Measurements from ENCODE around the gene CYP2C18.
"Not testable (repeated sequence)": the region's sequence is repeated elsewhere in the genome, so short reads cannot be mapped to it uniquely, and the experiment has no call there.

The CYP2C18 gene

GRCh38 chr10:94683214-94684054 lies at the start of gene CYP2C18:
CYP2C18 (plus strand) TSS chr10:94683729; CDS start chr10:94683820, 91 bp downstream.
- TF ChIP-seq ZFX (IDR thresholded peaks at IDR 0.05; ENCODE audit: borderline replicate concordance) = no peak
- TF ChIP-seq CTCF (IDR thresholded peaks at IDR 0.05) = no peak
- no peak within 1 kb of the TSS for H3K27ac ChIP-seq

GRCh38 chr10:94638097-94638496 lies 45.4 kb upstream of the CYP2C18 start:
- H3K27ac ChIP-seq = not testable (repeated sequence)

- TF ChIP-seq ZFX (IDR thresholded peaks at IDR 0.05; ENCODE audit: borderline replicate concordance) (no peak), CTCF (IDR thresholded peaks at IDR 0.05) (no peak)
- H3K27ac ChIP-seq = no peak overlapping the region
Observed at GRCh38 chr10:94639902-94640301, 43.6 kb upstream of the CYP2C18 start.

- no peak overlapping the region for H3K27ac ChIP-seq
- TF ChIP-seq CTCF (IDR thresholded peaks at IDR 0.05) (no peak), ZFX (IDR thresholded peaks at IDR 0.05; ENCODE audit: borderline replicate concordance) (no peak)
Observed at GRCh38 chr10:94640562-94640961, 43.0 kb upstream of the CYP2C18 start.

GRCh38 chr10:94641480-94641879 lies 42.0 kb upstream of the CYP2C18 start:
- TF ChIP-seq ZFX (IDR thresholded peaks at IDR 0.05; ENCODE audit: borderline replicate concordance) (no peak), CTCF (IDR thresholded peaks at IDR 0.05) (no peak)
- H3K27ac ChIP-seq = no peak overlapping the region

- H3K27ac ChIP-seq = no peak overlapping the region
- TF ChIP-seq CTCF (IDR thresholded peaks at IDR 0.05) (no peak), ZFX (IDR thresholded peaks at IDR 0.05; ENCODE audit: borderline replicate concordance) (no peak)
Observed at GRCh38 chr10:94644352-94644751, 39.2 kb upstream of the CYP2C18 start.

GRCh38 chr10:94645285-94645684 lies 38.2 kb upstream of the CYP2C18 start:
- no peak overlapping the region for H3K27ac ChIP-seq
- no peak for TF ChIP-seq CTCF (IDR thresholded peaks at IDR 0.05)
- no peak for TF ChIP-seq ZFX (IDR thresholded peaks at IDR 0.05; ENCODE audit: borderline replicate concordance)

GRCh38 chr10:94655201-94655600 lies 28.3 kb upstream of the CYP2C18 start:
- H3K27ac ChIP-seq = not testable (repeated sequence)

GRCh38 chr10:94663061-94663460 lies 20.5 kb upstream of the CYP2C18 start:
- not testable (repeated sequence) for H3K27ac ChIP-seq

Measured in 22Rv1 (cell line).